HEK293 (cell line): Measurements from ENCODE around the gene BUB1B.
"Not testable (repeated sequence)": the region's sequence is repeated elsewhere in the genome, so short reads cannot be mapped to it uniquely, and the experiment has no call there.

Experiments
- CTCF ChIA-PET: fragments of 350-600 bp; formaldehyde crosslinking; extraction: SDS; loops from one replicate; lab custom pipeline; 2021; ENCODE audit warnings: antibody characterized with exemption; lab: Yijun Ruan, JAX
- POLR2A ChIA-PET: fragments of 300-600 bp; formaldehyde crosslinking; extraction: SDS; loops from one replicate; lab custom pipeline; 2020; ENCODE audit warnings: antibody characterized with exemption, inconsistent platforms; lab: Yijun Ruan, JAX
- H3K27ac ChIP-seq: fragments of 200-500 bp; sonication (Bioruptor generic); 2 replicates; pipeline ENCODE4 v1.5.1; 2014; ENCODE audit warnings: low read depth, low read length, control low read depth, inconsistent platforms; ENCODE audit errors: extremely low read depth
- H3K36me3 ChIP-seq, 2 experiments: fragments of 200-500 bp in 1 of 2; sonication (Bioruptor generic) in 1 of 2; 1 replicate in 1 of 2; 2 replicates in 1 of 2; pipeline ENCODE4 v1.5.1; 2014 to 2017; ENCODE audit warnings: inconsistent platforms in 2 of 2, low read length in 2 of 2; ENCODE audit not compliant: control insufficient read depth in 2 of 2, insufficient read depth in 1 of 2
- H3K4me1 ChIP-seq: fragments of 200-500 bp; sonication (Bioruptor generic); 2 replicates; pipeline ENCODE4 v1.5.1; 2014; ENCODE audit warnings: mild to moderate bottlenecking, low read length, inconsistent platforms; ENCODE audit not compliant: control insufficient read depth, insufficient read depth
- H3K4me3 ChIP-seq: 2 replicates; pipeline ENCODE4 v1.5.1; 2011; ENCODE audit warnings: low read depth, mild to moderate bottlenecking, control low read depth, low read length, moderate library complexity
- H3K9me3 ChIP-seq: fragments of 200-500 bp; sonication (Bioruptor generic); 2 replicates; pipeline ENCODE4 v1.5.1; 2014; ENCODE audit warnings: low read depth, low read length, inconsistent platforms; ENCODE audit not compliant: control insufficient read depth, insufficient read depth
- BCL11A ChIP-seq: fragments of 450-650 bp; formaldehyde crosslinking; IDR thresholded peaks from 2 replicates; pipeline ENCODE4 v1.5.1; 2016; ENCODE audit warnings: low read depth, missing biosample characterization, missing genetic modification characterization
- FEZF1 ChIP-seq: fragments of 450-650 bp; formaldehyde crosslinking; IDR thresholded peaks from 2 replicates; pipeline ENCODE4 v1.5.1; 2016; ENCODE audit warnings: missing biosample characterization, missing genetic modification characterization
- HOXA7 ChIP-seq: sonication (generic); formaldehyde crosslinking; IDR thresholded peaks from 2 replicates; pipeline ENCODE4 v1.8.1; 2022; ENCODE audit warnings: missing genetic modification reagents, borderline replicate concordance
- HOXD13 ChIP-seq: sonication (generic); formaldehyde crosslinking; IDR thresholded peaks from 2 replicates; pipeline ENCODE4 v1.8.0; 2022; ENCODE audit warnings: missing genetic modification reagents, borderline replicate concordance
- TCF7L2 ChIP-seq: IDR thresholded peaks from 2 replicates; pipeline ENCODE4 v1.6.1; 2011; ENCODE audit warnings: low read depth, mild to moderate bottlenecking, inconsistent platforms, low read length, moderate library complexity, borderline replicate concordance
- ZFP41 ChIP-seq: fragments of 450-650 bp; formaldehyde crosslinking; IDR thresholded peaks from 2 replicates; pipeline ENCODE4 v1.5.1; 2016; ENCODE audit warnings: missing biosample characterization, missing genetic modification characterization, borderline replicate concordance
- ZIC2 ChIP-seq: fragments of 450-650 bp; formaldehyde crosslinking; IDR thresholded peaks from 2 replicates; pipeline ENCODE4 v1.5.1; 2016; ENCODE audit warnings: missing biosample characterization, missing genetic modification characterization
- ZNF146 ChIP-seq: fragments of 450-650 bp; formaldehyde crosslinking; IDR thresholded peaks from 2 replicates; pipeline ENCODE4 v1.5.1; 2016; ENCODE audit warnings: missing biosample characterization, missing genetic modification characterization
- ZNF155 ChIP-seq: fragments of 450-650 bp; formaldehyde crosslinking; IDR thresholded peaks from 2 replicates; pipeline ENCODE4 v1.5.1; 2016; ENCODE audit warnings: missing biosample characterization, missing genetic modification characterization
- ZNF16 ChIP-seq: fragments of 450-650 bp; formaldehyde crosslinking; IDR thresholded peaks from 2 replicates; pipeline ENCODE4 v1.5.1; 2016; ENCODE audit warnings: low read depth, missing biosample characterization, missing genetic modification characterization
- ZNF214 ChIP-seq: fragments of 450-650 bp; formaldehyde crosslinking; IDR thresholded peaks from 2 replicates; pipeline ENCODE4 v1.5.1; 2017; ENCODE audit warnings: missing biosample characterization, mild to moderate bottlenecking, missing genetic modification characterization, borderline replicate concordance
- ZNF24 ChIP-seq: fragments of 450-650 bp; formaldehyde crosslinking; IDR thresholded peaks from 2 replicates; pipeline ENCODE4 v1.5.1; 2016; ENCODE audit warnings: missing biosample characterization, missing genetic modification characterization
- ZNF311 ChIP-seq: fragments of 450-650 bp; formaldehyde crosslinking; IDR thresholded peaks from 2 replicates; pipeline ENCODE4 v1.5.1; 2017; ENCODE audit warnings: missing biosample characterization, missing genetic modification characterization, borderline replicate concordance
- ZNF37A ChIP-seq: fragments of 450-650 bp; IDR thresholded peaks from 2 replicates; pipeline ENCODE4 v1.5.1; 2018; ENCODE audit warnings: missing biosample characterization, missing genetic modification characterization
- ZNF660 ChIP-seq: fragments of 450-650 bp; IDR thresholded peaks from 2 replicates; pipeline ENCODE4 v1.5.1; 2018; ENCODE audit warnings: missing biosample characterization, mild to moderate bottlenecking, missing genetic modification characterization
- ZNF792 ChIP-seq: fragments of 450-650 bp; formaldehyde crosslinking; IDR thresholded peaks from 2 replicates; pipeline ENCODE4 v1.5.1; 2016; ENCODE audit warnings: missing biosample characterization, missing genetic modification characterization
- TF ChIP-seq, protein P1 (sequence below): fragments of 450-650 bp; formaldehyde crosslinking; IDR thresholded peaks from 2 replicates; pipeline ENCODE4 v1.5.1; 2017; ENCODE audit warnings: missing biosample characterization, missing genetic modification characterization
- TF ChIP-seq, protein P2 (sequence below): fragments of 450-650 bp; formaldehyde crosslinking; IDR thresholded peaks from 2 replicates; pipeline ENCODE4 v1.5.1; 2016; ENCODE audit warnings: missing biosample characterization, missing genetic modification characterization
- TF ChIP-seq, protein P3 (sequence below): fragments of 450-650 bp; formaldehyde crosslinking; IDR thresholded peaks from 2 replicates; pipeline ENCODE4 v1.5.1; 2016; ENCODE audit warnings: missing biosample characterization, missing genetic modification characterization, low read depth

Gene BUB1B

DNA sequence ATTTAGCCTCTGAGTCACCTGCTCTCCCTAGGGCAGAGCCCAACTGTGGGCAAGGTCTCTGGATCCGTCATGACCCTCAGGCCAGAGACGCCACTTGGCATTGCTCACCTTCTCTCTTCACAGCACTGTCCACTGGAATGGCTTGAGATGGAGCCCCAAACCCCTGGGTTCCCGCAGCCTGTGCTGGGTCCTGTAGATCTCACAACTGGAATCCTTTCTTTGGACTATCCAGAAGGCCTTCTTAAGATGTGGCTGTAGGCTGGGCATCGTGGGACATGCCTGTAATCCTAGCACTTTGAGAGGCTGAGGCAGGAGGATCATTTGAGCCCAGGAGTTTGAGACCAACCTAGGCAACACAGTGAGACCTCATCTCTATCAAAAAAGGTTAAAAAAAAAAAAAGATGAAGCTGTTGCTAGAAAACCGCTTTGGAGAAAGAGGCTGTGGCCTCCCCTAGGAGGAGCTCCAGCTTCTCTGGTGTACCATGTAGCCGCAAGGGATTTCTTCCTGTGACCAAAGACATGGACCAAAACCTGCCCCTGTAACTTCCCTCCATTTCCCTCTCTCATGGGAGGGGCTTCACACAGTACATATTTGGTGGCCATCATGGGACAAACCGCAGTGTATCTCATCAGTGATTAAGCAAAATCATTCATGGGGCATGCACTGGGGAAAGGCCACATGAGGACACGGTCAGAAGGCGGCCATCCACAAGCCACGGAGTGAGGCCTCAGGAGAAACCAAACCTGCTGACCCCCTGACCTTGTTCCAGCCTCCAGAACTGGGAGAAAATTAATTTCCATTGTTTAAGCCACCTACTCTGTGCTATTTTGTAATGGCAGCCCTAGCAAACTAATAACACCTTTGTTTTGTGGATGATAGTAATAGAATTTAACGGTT lies 23.3 kb upstream of the BUB1B start (continued):
- TF ChIP-seq ZNF214 (tag by site-specific recombination) (no peak), TCF7L2 (no peak)

DNA sequence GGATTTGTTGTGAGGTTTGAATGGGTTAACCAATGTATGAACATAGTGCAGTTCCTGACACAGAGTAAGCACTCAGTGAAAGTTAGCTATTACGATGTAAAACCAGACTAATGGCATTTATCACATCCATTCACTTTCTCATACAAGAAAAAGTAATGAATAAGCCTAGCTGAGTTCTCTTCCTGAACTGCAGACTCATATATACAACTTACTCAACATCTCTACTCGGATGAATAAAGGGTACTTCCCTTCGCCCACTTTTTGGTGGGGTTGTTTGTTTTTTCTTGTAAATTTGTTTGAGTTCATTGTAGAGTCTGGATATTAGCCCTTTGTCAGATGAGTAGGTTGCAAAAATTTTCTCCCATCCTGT lies 22.7 kb upstream of the BUB1B start:
- H3K27ac ChIP-seq, CTCF ChIA-PET, H3K9me3 ChIP-seq, H3K4me1 ChIP-seq, POLR2A ChIA-PET, H3K4me3 ChIP-seq, H3K36me3 ChIP-seq: not testable (repeated sequence)

DNA sequence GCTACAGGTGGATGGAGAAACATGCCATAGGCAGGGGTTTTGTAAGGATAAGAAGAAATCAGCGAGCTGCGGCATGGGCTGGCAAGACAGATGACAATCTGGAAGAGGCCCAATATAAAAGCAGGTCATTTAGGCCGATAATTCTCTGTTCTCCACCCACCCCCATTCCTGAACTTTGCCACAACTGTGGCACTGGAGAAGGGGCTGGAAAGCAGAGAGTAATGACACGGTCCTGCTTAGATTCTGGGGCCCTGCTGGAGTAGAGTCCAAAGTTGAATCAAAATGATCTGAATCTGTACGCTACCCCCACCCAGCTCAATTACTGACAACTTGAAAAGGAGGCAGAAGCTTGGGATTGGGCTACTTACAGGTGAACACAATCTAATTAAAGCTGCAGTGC lies 18.4 kb upstream of the BUB1B start:
- H3K4me1 ChIP-seq = no peaks in the 10 kb centered on the region
- TF ChIP-seq, protein P1, sequence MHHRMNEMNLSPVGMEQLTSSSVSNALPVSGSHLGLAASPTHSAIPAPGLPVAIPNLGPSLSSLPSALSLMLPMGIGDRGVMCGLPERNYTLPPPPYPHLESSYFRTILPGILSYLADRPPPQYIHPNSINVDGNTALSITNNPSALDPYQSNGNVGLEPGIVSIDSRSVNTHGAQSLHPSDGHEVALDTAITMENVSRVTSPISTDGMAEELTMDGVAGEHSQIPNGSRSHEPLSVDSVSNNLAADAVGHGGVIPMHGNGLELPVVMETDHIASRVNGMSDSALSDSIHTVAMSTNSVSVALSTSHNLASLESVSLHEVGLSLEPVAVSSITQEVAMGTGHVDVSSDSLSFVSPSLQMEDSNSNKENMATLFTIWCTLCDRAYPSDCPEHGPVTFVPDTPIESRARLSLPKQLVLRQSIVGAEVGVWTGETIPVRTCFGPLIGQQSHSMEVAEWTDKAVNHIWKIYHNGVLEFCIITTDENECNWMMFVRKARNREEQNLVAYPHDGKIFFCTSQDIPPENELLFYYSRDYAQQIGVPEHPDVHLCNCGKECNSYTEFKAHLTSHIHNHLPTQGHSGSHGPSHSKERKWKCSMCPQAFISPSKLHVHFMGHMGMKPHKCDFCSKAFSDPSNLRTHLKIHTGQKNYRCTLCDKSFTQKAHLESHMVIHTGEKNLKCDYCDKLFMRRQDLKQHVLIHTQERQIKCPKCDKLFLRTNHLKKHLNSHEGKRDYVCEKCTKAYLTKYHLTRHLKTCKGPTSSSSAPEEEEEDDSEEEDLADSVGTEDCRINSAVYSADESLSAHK (tag by site-specific recombination) = no peak
- no peak for TF ChIP-seq ZIC2 (tag by site-specific recombination)
- TF ChIP-seq ZNF37A (tag by site-specific recombination) = no peak
- ChIA-PET POLR2A (no interaction called here), CTCF (interaction anchor here (1.0 to 1.8 kb wide), 5 partner anchors 18 to 132 kb away, joined by 3 to 6 read pairs (median 3); no protein-coding TSS in a partner anchor)
- H3K4me3 ChIP-seq = no peak overlapping the region
- no peak overlapping the region for H3K27ac ChIP-seq
- H3K36me3 ChIP-seq = no peaks in the 10 kb centered on the region
- H3K9me3 ChIP-seq = no peaks in the 10 kb centered on the region

DNA sequence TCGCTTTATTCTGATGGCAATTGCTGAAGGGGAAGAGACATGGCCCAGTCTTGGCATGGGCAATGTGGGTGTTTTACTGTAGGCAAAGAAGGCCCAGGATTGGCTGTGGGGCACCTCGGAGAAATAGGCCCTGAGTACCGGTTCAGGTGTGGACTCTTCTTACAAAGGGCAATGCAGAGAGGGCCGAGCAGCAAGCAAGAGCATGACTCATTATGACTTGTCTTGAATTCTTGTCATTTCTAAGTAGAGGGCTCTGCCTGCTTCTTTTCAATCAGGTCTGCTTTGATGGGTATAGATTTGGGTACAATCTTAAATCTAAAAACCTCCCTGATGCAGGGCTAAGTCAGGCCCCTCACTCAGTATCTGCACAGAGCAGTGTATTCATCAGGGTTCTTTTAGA lies 14.8 kb upstream of the BUB1B start:
- TF ChIP-seq ZFP41 (tag by site-specific recombination) = no peak
- no peak for TF ChIP-seq HOXA7 (CRISPR knock-in tag)
- TF ChIP-seq ZNF16 (tag by site-specific recombination) = no peak
- no peak for TF ChIP-seq FEZF1 (tag by site-specific recombination)
- TF ChIP-seq ZNF311 = no peak
- TF ChIP-seq, protein P2, sequence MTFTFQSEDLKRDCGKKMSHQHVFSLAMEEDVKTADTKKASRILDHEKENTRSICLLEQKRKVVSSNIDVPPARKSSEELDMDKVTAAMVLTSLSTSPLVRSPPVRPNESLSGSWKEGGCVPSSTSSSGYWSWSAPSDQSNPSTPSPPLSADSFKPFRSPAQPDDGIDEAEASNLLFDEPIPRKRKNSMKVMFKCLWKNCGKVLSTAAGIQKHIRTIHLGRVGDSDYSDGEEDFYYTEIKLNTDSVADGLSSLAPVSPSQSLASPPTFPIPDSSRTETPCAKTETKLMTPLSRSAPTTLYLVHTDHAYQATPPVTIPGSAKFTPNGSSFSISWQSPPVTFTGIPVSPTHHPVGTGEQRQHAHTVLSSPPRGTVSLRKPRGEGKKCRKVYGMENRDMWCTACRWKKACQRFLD = no peak
- no peak for TF ChIP-seq BCL11A (tag by site-specific recombination)
- no peak for TF ChIP-seq ZNF155 (tag by site-specific recombination)
- no peak for TF ChIP-seq ZNF660 (tag by site-specific recombination)
- TF ChIP-seq ZNF792 = no peak
- no peak for TF ChIP-seq ZNF24 (tag by site-specific recombination)
- TF ChIP-seq, protein P3, sequence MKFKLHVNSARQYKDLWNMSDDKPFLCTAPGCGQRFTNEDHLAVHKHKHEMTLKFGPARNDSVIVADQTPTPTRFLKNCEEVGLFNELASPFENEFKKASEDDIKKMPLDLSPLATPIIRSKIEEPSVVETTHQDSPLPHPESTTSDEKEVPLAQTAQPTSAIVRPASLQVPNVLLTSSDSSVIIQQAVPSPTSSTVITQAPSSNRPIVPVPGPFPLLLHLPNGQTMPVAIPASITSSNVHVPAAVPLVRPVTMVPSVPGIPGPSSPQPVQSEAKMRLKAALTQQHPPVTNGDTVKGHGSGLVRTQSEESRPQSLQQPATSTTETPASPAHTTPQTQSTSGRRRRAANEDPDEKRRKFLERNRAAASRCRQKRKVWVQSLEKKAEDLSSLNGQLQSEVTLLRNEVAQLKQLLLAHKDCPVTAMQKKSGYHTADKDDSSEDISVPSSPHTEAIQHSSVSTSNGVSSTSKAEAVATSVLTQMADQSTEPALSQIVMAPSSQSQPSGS (tag by site-specific recombination) = no peak
- TF ChIP-seq ZNF146 (tag by site-specific recombination) = no peak
- TF ChIP-seq HOXD13 (CRISPR knock-in tag) = no peak
- ChIA-PET CTCF (no interaction called here), POLR2A (no interaction called here)
- H3K36me3 ChIP-seq = no peaks in the 10 kb centered on the region
- H3K27ac ChIP-seq = no peak overlapping the region
- H3K4me3 ChIP-seq = no peak overlapping the region
- no peaks in the 10 kb centered on the region for H3K9me3 ChIP-seq
- 0 out of 2 replicates have a peak, but pooled peaks cover 3% of the 10 kb centered on the region for H3K4me1 ChIP-seq
